Psoas muscle (tissue), 8 donors: ENCODE measurements around the gene NKX2-2. TPM values are rescaled to one million over a fixed set of nuclear protein-coding genes. Genes with fewer than 3 reads are reported as not detected.

Experiments used
- ATAC-seq, 4 donors: fragments of 200-7000 bp; cut with Tn5 transposase; one replicate each; pipeline ENCODE4 v1.9.1; 2020; ENCODE audit warnings: moderate library complexity in 3 of 4, mild to moderate bottlenecking in 2 of 4
- DNase-seq, 2 donors: peaks; one replicate each; pipeline ENCODE4 v3.0.0-alpha.2; 2020
- H3K27ac ChIP-seq: fragments of 200-600 bp; one replicate; pipeline ENCODE4 v1.8.0; 2022
- H3K27me3 ChIP-seq, 3 donors: fragments of 200-600 bp in 1 of 3; one replicate each; pipeline versions ENCODE4 v1.6.1 to v1.8.0; 2013 to 2022; ENCODE audit warnings: low read length in 2 of 3, mild to moderate bottlenecking in 2 of 3, moderate library complexity in 1 of 3; ENCODE audit not compliant: insufficient read depth in 3 of 3
- H3K36me3 ChIP-seq, 2 donors: fragments of 200-600 bp in 1 of 2; one replicate each; pipeline versions ENCODE4 v1.6.1 to v1.8.0; 2013 to 2022; ENCODE audit warnings: low read depth in 1 of 2, mild to moderate bottlenecking in 1 of 2, moderate library complexity in 1 of 2; ENCODE audit not compliant: insufficient read depth in 1 of 2
- H3K4me1 ChIP-seq: fragments of 200-600 bp; one replicate; pipeline ENCODE4 v1.8.0; 2022
- H3K4me3 ChIP-seq: fragments of 200-600 bp; one replicate; pipeline ENCODE4 v1.8.0; 2022; ENCODE audit warnings: mild to moderate bottlenecking
- H3K9me3 ChIP-seq: fragments of 200-600 bp; one replicate; pipeline ENCODE4 v1.8.0; 2022
- CTCF ChIP-seq: fragments of 200-600 bp; IDR thresholded peaks from one replicate; pipeline ENCODE4 v1.8.0; 2022; ENCODE audit warnings: antibody characterized with exemption
- WGBS, 3 donors: extraction: QIAGEN DNeasy Blood & Tissue Kit; methylation state at CpG; one replicate each; pipeline versions ENCODE4 v1.1.6 to v1.1.7; 2013; 5-methylcytosine and 5-hydroxymethylcytosine counted together
- intact Hi-C, 2 donors: fragments of 100-400 bp; cut with DNase I; formaldehyde crosslinking; loops; one replicate each; pipeline versions ENCODE4 v1.11.0 to v1.14.2; 2022
- polyA plus RNA-seq, 3 donors: library from polyadenylated mRNA; stranded (reverse); fragments of 200-250 nt; gene quantifications; one replicate each; pipeline ENCODE4 v1.2.3, GENCODE V29; 2013
- total RNA-seq, 4 donors: library from RNA; stranded (reverse); fragmentation: NEBNext Ultra II Directional in 2 of 4; extraction: Animal tissue kit (Norgen Biotek cat#: 25700) in 2 of 4; gene quantifications; one replicate each; pipeline versions ENCODE4 v1.2.1 to v1.2.4, GENCODE V29; 2021 to 2023
- donor health status: healthy with polysubstance abuse.
- donor health status: DM: no; HTN: no; CAD: no; lungs with moderate emphysema.
- donor health status: Bipolar disorder and iron deficiency.
- donor health status: healthy.
- donor health status: DM: yes; HTN: yes; CAD: no.
- donor health status: DM: no; HTN: no; CAD: no.
- donor health status: DM: no; HTN: no; CAD: no.
- donor health status: DM: yes; HTN: yes; CAD: no.

NKX2-2 gene
- total and polyA plus RNA-seq, 7 donors: not detected

- peaks cover under 1 to 76% (median 27%) of the 10 kb centered on the region in 3 donors for H3K27me3 ChIP-seq
- H3K27ac ChIP-seq: no peak overlapping the region
- 76 to 87% (median 84%) methylated on average over 11 of the region's 11 CpGs for WGBS, 3 donors
- DNase-seq (no peak), ATAC-seq (no peak)
- H3K36me3 ChIP-seq: no peaks in the 10 kb centered on the region
- TF ChIP-seq CTCF: no peak
- peaks cover 11% of the 10 kb centered on the region for H3K4me1 ChIP-seq
- no peak overlapping the region for H3K4me3 ChIP-seq
- intact Hi-C loops: no loop called here
- no peaks in the 10 kb centered on the region for H3K9me3 ChIP-seq
These were observed 12.7 kb downstream of the NKX2-2 start for GRCh38 chr20:21501184-21501583.

GRCh38 chr20:21500599-21500998, 13.3 kb downstream of the NKX2-2 start:
- peaks cover 0 to 71% (median 21%) of the 10 kb centered on the region in 3 donors for H3K27me3 ChIP-seq

GRCh38 chr20:21499641-21500040, 14.2 kb downstream of the NKX2-2 start:
- intact Hi-C loops: no loop called here
- Histone ChIP-seq H3K27me3 (peaks cover 0 to 61% (median 14%) of the 10 kb centered on the region in 3 donors), H3K9me3 (no peaks in the 10 kb centered on the region), H3K27ac (no peak overlapping the region), H3K36me3 (no peaks in the 10 kb centered on the region), H3K4me1 (no peaks in the 10 kb centered on the region), H3K4me3 (no peak overlapping the region)
- no peak for ATAC-seq
- no peak for TF ChIP-seq CTCF
- 69 to 70% (median 70%) methylated on average over 7 of the region's 7 CpGs for WGBS, 3 donors
- no peak for DNase-seq

More at GRCh38 chr20:21500599-21500998, 13.3 kb downstream of the NKX2-2 start:
- Histone ChIP-seq H3K4me1 (peaks cover 6% of the 10 kb centered on the region), H3K36me3 (no peaks in the 10 kb centered on the region), H3K27ac (no peak overlapping the region), H3K4me3 (no peak overlapping the region), H3K9me3 (no peaks in the 10 kb centered on the region)
- intact Hi-C loops: no loop called here
- TF ChIP-seq CTCF: no peak
- 76 to 78% (median 77%) methylated on average over 7 of the region's 7 CpGs for WGBS, 3 donors
- DNase-seq (no peak), ATAC-seq (no peak)

GRCh38 chr20:21498635-21499034, 15.2 kb downstream of the NKX2-2 start:
- Histone ChIP-seq H3K27ac (no peak overlapping the region), H3K9me3 (no peaks in the 10 kb centered on the region), H3K4me1 (no peaks in the 10 kb centered on the region), H3K36me3 (no peaks in the 10 kb centered on the region), H3K27me3 (peaks cover 0 to 57% (median 9%) of the 10 kb centered on the region in 3 donors), H3K4me3 (no peak overlapping the region)
- WGBS, 3 donors: 41 to 49% (median 44%) methylated on average over 4 of the region's 4 CpGs
- ATAC-seq: no peak
- intact Hi-C loops: no loop called here
- no peak for DNase-seq
- no peak for TF ChIP-seq CTCF

- Histone ChIP-seq H3K9me3 (no peaks in the 10 kb centered on the region), H3K4me3 (no peak overlapping the region), H3K27ac (no peak overlapping the region), H3K36me3 (no peaks in the 10 kb centered on the region), H3K4me1 (no peaks in the 10 kb centered on the region), H3K27me3 (peaks cover 0 to 55% (median 9%) of the 10 kb centered on the region in 3 donors)
- intact Hi-C loops: no loop called here
- TF ChIP-seq CTCF: no peak
- DNase-seq (no peak), ATAC-seq (no peak)
- 49 to 62% (median 52%) methylated on average over 6 of the region's 6 CpGs for WGBS, 3 donors
These were observed 15.7 kb downstream of the NKX2-2 start for GRCh38 chr20:21498195-21498594.
